K562 (cell line): Measurements from ENCODE around the gene ANAPC16.

Source experiments
- CEBPB ChIP-seq: fragments of 450-650 bp; IDR thresholded peaks from 2 replicates; pipeline ENCODE4 v1.6.1; 2016; ENCODE audit warnings: missing genetic modification characterization, missing compliant biosample characterization
- FOS ChIP-seq: IDR thresholded peaks from 3 replicates; pipeline ENCODE4 v1.6.1; 2011; ENCODE audit not compliant: insufficient read length; ENCODE audit errors: extremely low read depth
- POLR2A ChIP-seq: fragments of 450-650 bp; conservative IDR thresholded peaks from 2 replicates; pipeline ENCODE4 v1.6.1; 2016
- POLR2AphosphoS5 ChIP-seq: IDR thresholded peaks from 2 replicates; pipeline ENCODE4 v1.6.1; 2011; ENCODE audit warnings: mild to moderate bottlenecking, low read depth, low read length, moderate library complexity; ENCODE audit not compliant: control insufficient read depth, insufficient read depth
- TBL1XR1 ChIP-seq, 2 experiments: IDR thresholded peaks; 2 replicates each; pipeline ENCODE4 v1.6.1; 2012; ENCODE audit warnings: improper control_type of control experiment in 2 of 2, low read length in 2 of 2, mild to moderate bottlenecking in 1 of 2
- TF ChIP-seq, protein P1 (sequence below): sonication (generic); formaldehyde crosslinking; IDR thresholded peaks from 2 replicates; pipeline ENCODE4 v1.9.0; 2022; ENCODE audit warnings: mild to moderate bottlenecking, missing genetic modification reagents
- TF ChIP-seq, protein P2 (sequence below): sonication (generic); formaldehyde crosslinking; IDR thresholded peaks from 2 replicates; pipeline ENCODE4 v1.8.1; 2022; ENCODE audit warnings: missing genetic modification reagents

- TF ChIP-seq POLR2AphosphoS5 (no peak), POLR2A (no peak), CEBPB (tag) (no peak), FOS (no peak), TBL1XR1 (IDR thresholded peaks at IDR 0.05; ENCODE audit: low read length in 2 of 2) (no peak)
- TF ChIP-seq, protein P1, sequence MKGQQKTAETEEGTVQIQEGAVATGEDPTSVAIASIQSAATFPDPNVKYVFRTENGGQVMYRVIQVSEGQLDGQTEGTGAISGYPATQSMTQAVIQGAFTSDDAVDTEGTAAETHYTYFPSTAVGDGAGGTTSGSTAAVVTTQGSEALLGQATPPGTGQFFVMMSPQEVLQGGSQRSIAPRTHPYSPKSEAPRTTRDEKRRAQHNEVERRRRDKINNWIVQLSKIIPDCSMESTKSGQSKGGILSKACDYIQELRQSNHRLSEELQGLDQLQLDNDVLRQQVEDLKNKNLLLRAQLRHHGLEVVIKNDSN (CRISPR knock-in tag): no peak
- TF ChIP-seq, protein P2, sequence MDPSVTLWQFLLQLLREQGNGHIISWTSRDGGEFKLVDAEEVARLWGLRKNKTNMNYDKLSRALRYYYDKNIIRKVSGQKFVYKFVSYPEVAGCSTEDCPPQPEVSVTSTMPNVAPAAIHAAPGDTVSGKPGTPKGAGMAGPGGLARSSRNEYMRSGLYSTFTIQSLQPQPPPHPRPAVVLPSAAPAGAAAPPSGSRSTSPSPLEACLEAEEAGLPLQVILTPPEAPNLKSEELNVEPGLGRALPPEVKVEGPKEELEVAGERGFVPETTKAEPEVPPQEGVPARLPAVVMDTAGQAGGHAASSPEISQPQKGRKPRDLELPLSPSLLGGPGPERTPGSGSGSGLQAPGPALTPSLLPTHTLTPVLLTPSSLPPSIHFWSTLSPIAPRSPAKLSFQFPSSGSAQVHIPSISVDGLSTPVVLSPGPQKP (CRISPR knock-in tag): no peak
Observed at GRCh38 chr10:72238392-72239175, 22.8 kb downstream of the ANAPC16 start.
